ENCODE measurements around the gene SCP2D1.
A peak's percentile ranks its signal among the peaks of the same experiment; 100 is the strongest.
"Not testable (repeated sequence)": the region's sequence is repeated elsewhere in the genome, so short reads cannot be mapped to it uniquely, and the experiment has no call there.

SCP2D1 gene

GRCh38 chr20:18813483-18813882 is at the start of gene SCP2D1:
SCP2D1 (plus strand) TSS chr20:18813783; CDS start chr20:18813816, 33 bp downstream.
- no peak for DNase-seq

GRCh38 chr20:18767676-18768075 is 45.9 kb upstream of the SCP2D1 start:
- no peak for DNase-seq

- no peak for DNase-seq
Observed at GRCh38 chr20:18773566-18773965, 40.0 kb upstream of the SCP2D1 start.

- DNase-seq = no peak
Observed at GRCh38 chr20:18774207-18774606, 39.4 kb upstream of the SCP2D1 start.

- DNase-seq = no peak
Observed at GRCh38 chr20:18775633-18776032, 38.0 kb upstream of the SCP2D1 start.

- no peak for DNase-seq
Observed at GRCh38 chr20:18778690-18779392, 34.7 kb upstream of the SCP2D1 start.

GRCh38 chr20:18780385-18781130 is 33.0 kb upstream of the SCP2D1 start:
- no peak for DNase-seq

- no peak for DNase-seq
Observed at GRCh38 chr20:18781509-18781908, 32.1 kb upstream of the SCP2D1 start.

GRCh38 chr20:18783385-18783959 is 30.1 kb upstream of the SCP2D1 start:
- no peak for DNase-seq

GRCh38 chr20:18787046-18787445 is 26.5 kb upstream of the SCP2D1 start:
- not testable (repeated sequence) for DNase-seq

- no peak for DNase-seq
Observed at GRCh38 chr20:18788021-18788420, 25.6 kb upstream of the SCP2D1 start.

- DNase-seq = no peak
Observed at GRCh38 chr20:18790787-18791186, 22.8 kb upstream of the SCP2D1 start.

GRCh38 chr20:18793625-18794427 is 19.8 kb upstream of the SCP2D1 start:
- DNase-seq = peak; percentile 42

- no peak for DNase-seq
Observed at GRCh38 chr20:18794428-18794787, 19.2 kb upstream of the SCP2D1 start.

- no peak for DNase-seq
Observed at GRCh38 chr20:18795366-18795765, 18.2 kb upstream of the SCP2D1 start.

GRCh38 chr20:18796282-18796833 is 17.2 kb upstream of the SCP2D1 start:
- DNase-seq = no peak

- DNase-seq = no peak
Observed at GRCh38 chr20:18801516-18801915, 12.1 kb upstream of the SCP2D1 start.

GRCh38 chr20:18802012-18802634 is 11.5 kb upstream of the SCP2D1 start:
- DNase-seq = no peak

GRCh38 chr20:18805881-18806280 is 7.7 kb upstream of the SCP2D1 start:
- no peak for DNase-seq

GRCh38 chr20:18808712-18809111 is 4.9 kb upstream of the SCP2D1 start:
- no peak for DNase-seq

GRCh38 chr20:18811186-18811585 is 2.4 kb upstream of the SCP2D1 start:
- DNase-seq = no peak

- DNase-seq = no peak
Observed at GRCh38 chr20:18811904-18812303, 1.7 kb upstream of the SCP2D1 start.
